ENCODE data around the gene MYO18A.
A peak's percentile ranks its signal among the peaks of the same experiment; 100 is the strongest.
"Not testable (repeated sequence)": the region's sequence is repeated elsewhere in the genome, so short reads cannot be mapped to it uniquely, and the experiment has no call there.

The MYO18A gene

DNA sequence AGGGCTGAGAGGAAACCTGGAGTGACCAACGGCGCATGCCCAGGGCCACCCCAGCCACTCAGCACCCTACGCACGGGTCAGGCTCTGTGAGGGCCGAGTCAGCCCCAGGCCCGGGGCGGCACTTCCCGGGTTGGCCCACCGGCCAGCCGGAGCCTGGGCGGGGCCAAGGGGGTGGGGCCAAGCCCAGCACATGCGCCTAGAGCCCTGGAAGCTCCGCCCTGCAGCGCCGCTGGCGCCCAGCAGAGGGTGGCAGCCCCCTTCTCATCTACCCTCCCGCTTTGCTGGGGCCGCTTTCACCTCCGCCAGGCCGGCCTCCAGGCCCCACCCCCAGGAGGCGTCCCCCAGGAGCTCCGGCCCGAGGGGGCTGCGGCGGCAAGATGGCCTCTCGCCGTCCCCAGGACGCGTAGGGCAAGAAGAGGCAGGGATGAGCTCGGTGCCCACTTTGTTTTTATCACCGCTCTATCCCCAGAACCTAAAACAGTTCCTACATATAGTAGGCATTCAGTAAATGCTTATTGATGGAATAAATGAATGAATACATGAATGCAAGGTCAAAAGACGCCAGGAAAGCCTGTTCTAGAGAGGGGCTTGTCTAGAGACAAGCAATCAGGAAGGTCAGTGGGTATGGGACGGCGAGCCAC is 31.3 kb downstream of the MYO18A start:
- peak; percentile 87 for DNase-seq (ENCODE audit: low read depth)

DNA sequence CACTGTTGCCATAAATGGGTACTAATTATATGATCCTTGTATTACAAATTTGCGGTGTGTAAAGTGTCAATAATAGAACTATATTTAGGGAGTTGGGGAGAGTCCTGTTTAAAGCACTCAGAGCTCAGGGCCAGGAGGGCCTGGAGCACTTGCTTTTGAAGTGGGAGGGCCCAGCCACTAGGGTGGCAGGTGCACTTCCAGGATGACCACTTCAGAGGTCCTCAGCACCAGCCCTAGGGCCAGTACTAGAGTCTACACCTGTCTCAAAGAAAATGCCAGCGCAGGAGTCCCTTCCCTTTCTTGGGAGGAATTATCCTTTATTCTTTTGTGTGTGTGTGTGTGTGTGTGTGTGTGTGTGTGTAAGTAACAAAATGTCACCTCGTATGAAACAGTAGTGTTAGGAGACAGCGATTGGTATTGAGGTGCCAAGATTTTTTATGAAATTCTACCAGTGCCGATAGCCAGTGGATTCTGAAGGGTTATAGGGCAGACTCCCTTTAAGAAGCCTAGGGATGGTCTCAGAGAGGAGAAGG is 31.9 kb downstream of the MYO18A start:
- no peak for DNase-seq (ENCODE audit: low read depth)

DNA sequence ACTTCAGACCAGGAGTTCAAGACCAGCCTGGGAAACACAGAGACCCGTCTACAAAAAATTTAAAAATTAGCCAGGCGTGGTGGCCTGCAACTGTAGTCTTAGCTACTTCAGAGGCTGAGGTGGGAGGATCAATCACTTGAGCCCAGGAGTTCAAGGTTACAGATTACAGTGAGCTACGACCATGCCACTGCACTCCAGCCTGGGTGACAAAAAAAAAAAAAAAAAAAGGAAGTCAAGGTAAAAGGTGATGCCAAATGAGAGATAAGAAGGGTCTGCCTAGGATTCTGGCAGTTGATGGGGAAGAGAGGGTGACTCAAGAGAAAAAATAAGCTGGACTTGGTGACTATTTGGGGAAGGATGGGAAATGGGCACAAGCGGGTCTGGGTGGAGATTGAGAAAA is 32.5 kb downstream of the MYO18A start:
- no peak for DNase-seq (ENCODE audit: low read depth)

DNA sequence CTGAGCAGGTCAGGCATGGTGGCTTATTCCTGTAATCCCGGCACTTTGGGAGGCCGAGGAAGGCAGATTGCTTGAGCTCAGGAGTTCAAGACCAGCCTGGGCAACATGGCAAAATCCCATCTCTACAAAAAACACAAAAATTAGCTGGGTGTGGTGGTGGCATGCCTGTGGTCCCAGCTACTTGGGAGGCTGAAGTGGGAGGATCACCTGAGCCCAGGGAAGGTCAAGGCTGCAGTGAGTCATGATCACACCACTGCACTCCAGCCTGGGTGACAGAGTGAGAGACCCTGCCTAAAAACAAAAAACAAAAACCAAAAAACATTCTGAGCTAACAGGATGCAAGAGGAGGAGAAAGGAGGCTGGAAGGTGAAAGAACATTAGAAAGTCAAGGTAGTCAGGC is 33.0 kb downstream of the MYO18A start:
- not testable (repeated sequence) for DNase-seq (ENCODE audit: low read depth)

DNA sequence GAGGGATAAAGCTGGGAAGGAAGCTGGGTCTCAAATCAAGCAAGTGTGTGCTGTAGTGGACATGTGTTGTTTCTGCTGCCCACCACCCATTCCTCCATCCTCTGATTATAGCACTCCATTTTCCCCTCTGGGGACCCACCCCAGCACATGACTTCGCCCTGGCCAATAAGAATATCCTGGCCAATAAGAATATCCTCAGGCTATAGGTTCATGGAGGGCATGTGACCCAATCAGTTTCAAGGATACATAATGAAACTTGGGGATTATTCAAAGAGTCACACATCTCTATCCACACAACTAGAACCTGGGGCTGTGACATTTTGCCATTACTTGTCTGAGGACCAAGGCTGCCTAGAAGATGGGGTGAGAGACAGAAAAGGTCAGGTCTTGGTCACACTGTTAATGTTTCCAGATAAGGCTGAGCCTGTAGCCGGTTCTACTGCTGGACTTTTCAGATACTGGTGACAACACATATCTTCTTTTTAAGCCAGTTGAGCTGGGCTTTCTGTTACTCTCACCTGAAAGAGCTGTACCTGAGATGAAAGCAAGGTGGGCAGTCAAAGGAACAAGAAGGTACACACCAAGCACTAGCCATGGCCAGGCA is 33.7 kb downstream of the MYO18A start:
- no peak for DNase-seq (ENCODE audit: low read depth)

DNA sequence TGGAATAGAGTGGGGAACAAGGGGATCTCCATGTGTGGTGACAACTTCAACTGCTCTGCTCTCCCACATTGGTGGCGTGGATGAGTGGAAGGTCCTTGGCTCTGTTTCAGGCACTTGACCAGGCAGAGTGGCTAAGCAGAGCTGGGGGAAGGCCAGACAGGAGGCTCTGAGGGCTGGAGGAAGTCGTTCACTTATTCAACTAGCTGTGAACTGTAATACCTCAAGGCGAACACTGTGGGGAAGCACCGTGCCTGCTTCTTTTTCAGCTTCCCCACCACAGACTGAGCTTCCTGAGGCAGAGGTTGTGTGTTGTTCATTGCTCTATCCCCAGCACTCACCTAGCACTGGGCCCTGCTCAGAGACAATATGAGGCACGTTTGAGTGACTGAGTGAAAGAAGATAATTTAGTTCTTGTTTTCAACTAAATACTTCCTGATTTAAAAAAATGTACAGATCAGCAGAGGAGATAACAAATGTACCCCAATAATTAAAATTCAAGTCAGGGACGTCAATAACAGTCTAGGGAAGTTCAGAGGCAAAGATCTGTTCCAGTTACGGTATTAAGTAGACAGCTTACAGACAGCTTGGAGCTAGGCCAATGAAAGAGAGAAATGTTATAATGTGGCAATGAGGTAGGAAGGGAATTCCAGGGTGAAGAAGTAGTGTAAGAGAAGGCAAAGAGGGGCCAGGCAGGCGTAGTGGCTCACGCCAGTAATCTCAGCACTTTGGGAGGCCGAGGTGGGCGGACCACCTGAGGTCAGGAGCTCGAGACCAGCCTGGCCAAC is 34.7 kb downstream of the MYO18A start:
- DNase-seq (ENCODE audit: low read depth) = peak; percentile 52

DNA sequence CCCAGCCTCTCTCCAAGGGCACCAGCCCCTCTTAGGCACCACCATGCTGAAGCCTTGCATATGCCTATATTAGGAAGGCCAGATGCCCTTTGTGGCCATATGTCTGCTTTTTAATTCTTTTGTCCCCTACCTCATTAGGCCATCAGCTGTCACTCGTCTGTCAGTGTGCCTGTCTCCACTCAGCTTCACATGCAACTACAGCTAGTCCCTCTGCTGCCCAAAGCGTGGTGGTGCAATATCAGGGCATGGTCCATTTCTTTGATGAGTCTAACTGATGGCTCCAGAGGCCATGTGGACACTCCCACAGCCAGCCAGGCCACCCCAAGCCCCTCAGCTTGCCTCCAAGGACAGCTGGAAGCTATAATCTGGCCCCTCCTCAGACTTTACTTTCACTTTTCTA is 36.3 kb downstream of the MYO18A start:
- DNase-seq (ENCODE audit: low read depth) = no peak

DNA sequence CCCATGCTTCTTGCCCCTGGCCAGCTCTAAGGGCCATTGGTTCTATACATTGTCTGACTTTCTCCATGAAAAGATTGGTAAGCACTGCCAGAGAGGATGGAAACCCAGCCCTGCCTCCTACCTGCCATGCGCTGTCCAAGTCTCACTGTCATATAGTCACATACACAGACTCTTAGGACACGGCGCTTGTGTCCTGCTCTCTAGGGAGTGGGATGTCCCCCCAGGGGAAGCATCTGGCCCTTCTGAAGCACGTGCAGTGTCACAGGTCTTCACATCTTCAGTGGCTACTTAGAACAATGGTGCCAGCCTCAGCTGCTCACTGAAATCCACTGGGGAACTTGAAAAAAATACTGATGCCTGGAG is 38.7 kb downstream of the MYO18A start:
- no peak for DNase-seq (ENCODE audit: low read depth)

DNA sequence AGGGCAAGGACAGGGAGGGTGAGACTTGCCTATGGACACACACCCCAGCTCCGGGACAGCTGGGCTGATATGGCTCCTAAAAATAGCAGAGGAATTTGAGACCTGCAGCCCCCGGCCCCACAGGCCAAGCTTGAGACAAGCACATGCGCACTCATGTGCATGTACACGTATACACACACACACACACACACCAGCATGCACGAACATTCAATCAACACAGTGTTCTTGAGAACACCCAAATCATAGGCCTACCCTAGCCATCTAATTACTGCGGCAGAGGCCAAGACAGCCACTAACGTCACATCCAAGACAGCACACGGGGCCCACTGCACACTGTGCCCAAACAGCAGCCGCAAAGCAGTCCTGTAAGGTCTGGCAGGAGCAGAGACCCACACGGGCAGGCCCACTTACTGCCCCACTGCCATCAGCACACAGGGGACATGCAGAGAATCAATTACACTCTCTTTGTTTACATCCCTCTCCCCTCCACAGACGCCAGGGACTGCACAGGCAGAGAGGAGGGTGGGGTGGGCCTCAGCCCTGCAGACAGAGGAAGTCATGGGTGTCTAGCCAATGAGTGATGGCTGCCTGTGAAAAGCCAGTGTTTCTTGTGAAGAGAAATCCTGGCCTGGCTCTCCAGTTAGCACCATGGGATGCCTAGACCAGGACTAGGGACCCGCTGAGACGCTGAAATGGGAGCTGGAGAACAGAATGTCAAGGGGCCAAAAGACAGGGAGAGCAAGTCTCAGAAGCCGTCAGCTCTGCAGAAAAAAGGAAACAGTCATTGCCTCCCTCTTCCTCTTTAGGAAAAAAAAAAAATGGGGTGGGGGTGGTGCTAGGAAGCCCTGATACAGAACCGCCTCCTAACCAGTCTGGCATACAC is 39.3 kb downstream of the MYO18A start:
- peak; percentile 46 for DNase-seq (ENCODE audit: low read depth)

DNA sequence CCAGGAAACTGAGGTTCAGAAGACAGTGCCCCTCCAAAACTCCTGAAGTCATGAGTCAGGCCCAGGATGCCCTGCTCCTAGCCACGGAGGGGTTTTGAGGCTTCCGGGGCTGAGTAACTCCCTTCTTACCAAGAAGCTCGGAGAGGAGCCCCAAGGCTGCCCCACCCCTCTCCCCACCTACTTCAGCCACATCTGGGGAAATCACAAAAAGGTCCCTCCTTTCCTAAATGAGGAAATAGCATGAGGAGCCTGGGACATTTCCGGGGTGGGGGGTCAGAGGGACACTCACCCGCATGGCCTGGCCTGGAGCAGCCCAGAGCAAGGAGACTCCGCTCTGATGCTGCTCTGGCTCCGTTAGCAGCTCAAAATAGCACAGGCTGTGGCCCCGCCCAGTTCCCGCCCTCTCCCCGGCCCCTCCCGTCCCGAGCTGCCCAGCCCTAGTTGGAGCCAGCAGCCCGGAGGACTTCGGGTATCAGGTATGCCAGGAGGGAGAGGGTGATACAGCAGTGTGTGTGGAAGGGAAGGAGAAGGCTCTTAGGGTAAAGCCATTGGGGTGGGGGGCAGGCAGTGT is 40.1 kb downstream of the MYO18A start:
- DNase-seq (ENCODE audit: low read depth) = peak; percentile 73

DNA sequence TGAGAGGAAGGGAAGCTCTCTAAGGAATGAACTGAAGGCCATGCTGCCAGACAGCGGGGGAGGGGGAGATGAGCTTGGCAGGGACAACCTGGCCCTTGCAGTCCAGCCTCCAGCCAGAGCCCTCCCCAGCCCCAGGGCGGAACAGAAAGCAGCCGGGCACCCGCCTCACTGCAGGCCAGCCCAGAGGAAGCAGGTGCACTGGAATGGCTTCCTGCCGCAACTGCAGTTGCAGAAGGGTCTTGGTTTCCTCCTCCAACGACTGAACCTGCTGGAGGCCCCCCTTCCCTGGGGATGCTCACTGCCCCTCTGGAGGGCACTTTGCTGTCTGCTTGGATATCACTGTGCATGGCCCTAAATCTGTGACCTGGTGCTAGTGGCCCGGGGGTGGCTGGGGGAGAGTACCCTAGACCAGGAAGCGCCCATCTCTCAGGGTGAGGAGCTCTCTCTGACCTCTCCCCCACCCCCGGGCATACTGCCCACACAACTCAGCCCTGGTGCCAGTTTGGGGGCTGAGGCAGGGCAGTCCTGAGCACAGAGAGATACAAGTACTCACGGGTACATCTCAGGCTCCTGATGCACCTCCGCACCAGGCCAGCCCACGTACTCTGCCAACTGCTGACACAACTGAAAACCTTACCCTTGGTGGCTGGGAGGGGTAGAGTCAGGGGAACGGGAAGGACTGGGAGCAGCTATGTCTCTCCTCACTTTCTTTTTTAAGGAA is 41.1 kb downstream of the MYO18A start:
- no peak for DNase-seq (ENCODE audit: low read depth)

DNA sequence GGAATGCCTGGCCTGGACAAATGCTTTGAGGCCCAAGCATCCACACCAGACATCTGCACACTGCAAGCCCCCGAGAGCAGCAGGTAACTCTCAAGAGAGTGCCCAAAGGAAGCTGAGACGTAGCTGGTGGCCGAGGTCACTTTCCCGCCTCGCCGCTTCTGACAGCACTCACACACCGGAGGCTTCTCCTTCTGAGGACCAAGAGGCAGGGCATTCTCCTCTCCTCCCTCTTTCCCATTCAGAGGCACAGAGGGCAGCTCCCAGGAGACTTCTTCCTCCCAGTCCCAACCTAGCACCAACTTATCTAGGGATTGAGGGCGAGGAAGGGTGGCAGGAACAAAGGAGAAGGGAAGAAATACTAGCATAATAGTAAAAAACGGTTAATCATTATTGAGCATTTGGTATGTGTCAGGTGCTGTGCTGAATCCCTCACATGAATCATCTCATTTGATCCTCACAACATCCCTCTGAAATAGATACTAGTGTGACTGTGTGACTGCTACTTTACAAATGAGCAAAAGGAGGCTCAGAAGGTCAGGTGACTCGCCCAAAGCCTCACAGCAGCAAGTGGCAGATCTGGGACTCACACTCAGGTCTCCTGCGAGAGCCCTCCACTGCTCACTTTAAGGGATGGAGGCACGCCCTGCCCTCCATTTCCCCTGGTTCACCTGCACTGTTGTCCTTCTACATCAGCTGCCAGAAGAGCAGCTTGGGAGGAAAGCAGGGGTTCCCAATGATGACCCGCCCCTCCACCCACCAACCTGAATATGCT is 41.8 kb downstream of the MYO18A start:
- peak; percentile 36 for DNase-seq (ENCODE audit: low read depth)

DNA sequence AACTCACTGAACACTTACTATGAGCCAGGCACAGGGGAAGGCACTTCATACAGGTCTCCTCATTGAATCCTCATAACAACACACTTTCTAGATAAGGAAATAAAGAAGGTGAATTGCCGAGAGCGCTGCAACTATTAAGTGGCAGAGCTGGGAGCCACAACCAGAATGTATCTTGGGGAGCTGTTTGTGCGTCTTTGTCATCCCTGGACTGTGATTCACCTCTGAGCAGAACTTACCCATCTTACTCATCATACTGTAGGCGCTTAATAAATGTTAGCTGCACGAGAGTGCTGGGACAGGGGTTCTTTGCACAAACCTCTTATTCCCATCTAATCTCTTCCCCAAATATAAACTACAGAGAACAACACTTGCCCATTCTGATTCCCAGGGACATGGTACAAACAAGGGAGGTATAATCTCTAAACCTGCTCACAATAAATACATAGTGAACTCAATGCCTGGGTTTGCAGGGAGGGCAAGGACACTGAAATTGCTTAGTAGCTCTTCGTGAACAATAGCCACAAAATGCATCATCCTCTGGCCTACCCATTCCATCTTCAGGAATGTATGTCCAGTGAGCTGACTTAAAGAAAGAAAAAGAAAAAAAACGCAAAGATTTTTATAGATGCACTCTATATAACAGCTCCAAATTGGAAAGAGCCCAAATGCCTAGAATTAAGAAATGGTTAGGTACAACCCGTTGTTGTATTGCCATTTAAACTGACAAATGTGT is 43.0 kb downstream of the MYO18A start:
- no peak for DNase-seq (ENCODE audit: low read depth)

DNA sequence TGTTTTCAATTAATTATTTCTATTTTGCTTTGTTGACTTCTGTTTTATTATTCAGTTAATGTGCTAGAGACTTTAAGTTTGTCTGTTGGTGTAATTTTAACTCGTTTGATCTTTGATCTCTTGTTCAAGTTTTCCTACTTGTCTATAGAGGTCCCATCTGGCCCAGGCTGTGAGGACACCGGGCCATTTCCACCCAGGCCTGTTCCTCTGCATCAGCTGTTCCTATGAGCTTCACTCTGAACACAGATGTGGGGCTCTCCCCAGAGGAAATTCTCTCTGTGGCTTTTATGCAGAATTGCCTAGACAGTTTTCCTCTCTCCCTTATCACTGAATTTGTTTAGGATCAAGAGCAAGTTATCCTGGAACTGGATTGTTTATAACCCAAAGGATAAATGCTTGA is 44.7 kb downstream of the MYO18A start:
- no peak for DNase-seq (ENCODE audit: low read depth)

DNA sequence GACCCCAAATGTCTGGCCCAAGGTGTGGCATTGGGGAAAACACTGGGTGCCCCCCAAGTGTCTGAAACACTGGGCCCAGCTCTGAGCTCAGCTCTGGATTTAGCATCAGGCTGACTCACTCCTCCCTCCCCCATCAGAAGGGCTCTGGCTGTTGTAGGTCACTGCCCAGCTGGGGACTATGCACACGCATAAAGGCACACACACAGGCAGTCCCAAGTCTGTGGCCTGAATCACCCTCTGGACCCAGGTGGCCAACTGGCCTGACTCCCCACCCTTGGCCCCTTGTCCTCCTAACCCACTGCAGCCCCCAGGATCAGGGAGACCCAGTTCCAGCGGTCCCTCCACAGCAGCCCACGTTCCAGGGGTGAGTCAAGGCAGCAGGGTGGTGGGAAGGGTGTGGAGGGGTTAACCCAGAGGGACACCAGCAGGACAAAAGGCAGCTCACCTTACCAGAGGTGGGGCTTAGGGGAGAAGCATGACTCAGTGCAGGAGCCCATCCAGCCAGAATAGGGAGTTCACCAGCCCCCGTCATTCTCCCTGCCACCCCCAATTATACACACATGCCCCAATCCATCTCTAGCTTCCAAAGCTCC is 47.0 kb downstream of the MYO18A start:
- DNase-seq (ENCODE audit: low read depth) = no peak

DNA sequence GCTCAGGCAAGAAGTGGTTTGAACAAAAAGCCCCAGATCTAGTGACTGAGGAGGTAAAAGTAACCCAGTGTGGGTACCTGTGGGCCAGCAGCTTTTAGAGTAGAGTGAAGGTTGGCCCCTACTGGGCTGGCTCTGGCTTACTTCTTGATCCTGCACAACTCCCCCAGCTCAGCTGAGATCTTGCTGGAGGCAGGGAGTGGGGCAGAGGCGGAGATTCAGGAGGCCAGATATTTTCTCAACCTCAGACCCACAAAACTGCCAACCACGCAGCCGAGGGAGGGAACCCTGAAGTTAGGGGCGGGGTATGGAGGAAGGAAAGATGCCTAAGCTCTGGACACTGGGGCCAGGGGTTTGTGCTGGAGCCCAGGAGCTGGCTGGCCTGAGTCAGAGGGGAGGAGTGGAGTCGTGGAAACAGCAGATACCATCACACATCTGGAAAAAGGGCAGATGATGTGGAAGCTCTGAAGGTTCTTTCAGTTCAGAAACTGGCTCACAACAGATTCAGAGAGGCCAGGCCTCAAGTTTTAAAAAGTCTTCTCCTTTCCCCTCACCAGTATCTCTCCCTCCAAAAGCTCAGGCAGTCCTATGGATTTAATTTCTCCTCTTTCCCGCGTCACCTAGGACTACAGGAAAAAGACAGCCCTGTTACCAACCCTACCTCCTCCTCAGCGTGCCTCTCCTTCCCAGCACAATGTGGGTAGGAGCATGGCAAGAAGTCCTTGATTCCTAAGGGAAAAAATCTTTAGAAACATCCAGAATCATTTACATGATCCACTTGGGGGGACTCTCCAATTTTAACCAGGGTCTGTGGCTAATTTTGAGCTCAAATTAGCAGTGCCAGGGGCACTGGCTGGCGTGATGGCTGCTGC is 48.1 kb downstream of the MYO18A start:
- no peak for DNase-seq (ENCODE audit: low read depth)

DNA sequence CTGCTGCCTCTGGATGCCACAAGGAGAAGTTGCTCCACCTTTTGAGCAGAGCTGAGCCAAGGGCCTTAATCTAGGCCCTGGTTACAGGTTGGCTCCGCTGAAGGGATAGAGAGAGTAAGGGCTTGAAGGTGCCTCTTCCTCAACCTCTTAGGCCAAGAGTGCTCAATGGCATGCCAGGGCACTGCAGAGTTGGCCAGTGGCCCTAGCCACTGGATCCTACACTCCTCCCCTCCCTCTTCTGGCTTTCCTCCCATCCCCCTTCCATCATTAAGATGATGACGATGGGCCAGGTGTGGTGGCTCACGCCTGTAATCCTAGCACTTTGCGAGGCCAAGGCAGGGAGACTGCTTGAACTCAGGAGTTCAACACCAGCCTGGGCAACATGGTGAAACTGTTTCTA is 50.5 kb downstream of the MYO18A start:
- DNase-seq (ENCODE audit: low read depth) = no peak

DNA sequence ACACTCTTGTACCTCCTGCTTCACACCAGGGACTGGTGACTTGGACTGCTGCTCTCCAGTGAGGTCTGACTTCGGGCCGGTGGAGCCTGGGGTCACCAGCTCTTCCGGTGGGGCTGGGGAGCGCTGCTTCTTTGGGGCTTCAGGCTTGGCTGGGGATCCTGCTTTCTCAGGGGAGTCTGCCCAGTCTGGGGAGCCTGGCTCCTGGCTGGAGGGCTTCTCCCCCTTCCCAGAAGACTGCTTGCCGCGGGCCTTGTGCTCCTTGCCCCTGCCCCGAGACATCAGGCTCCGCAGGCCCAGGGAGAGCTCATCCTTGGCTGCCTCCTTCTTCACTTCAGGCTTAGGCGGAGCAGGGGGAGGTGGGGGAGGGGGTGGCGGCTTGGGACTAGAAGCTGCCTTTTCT is 52.4 kb downstream of the MYO18A start:
- no peak for DNase-seq (ENCODE audit: low read depth)

Measured in activated T-helper 1 cell treated with Interleukin-2 at 50 U/mL for 16 hours (primary cell).